OCI-LY1 (cell line): ENCODE results near the gene DOCK3.

ENCODE experiments used
- CTCF ChIP-seq: fragments of 200-600 bp; sonication (generic), shearing (Covaris generic); IDR thresholded peaks from 2 replicates; pipeline ENCODE4 v1.5.1; 2017; ENCODE audit warnings: mild to moderate bottlenecking, antibody characterized with exemption, low read length, moderate library complexity, mixed read lengths
- EZH2 ChIP-seq: fragments of 200-600 bp; sonication (generic), shearing (Covaris generic); IDR thresholded peaks from 2 replicates; pipeline ENCODE4 v1.8.0; 2017; ENCODE audit warnings: borderline replicate concordance, mixed run types, mild to moderate bottlenecking, antibody characterized with exemption, low read length, moderate library complexity, mixed read lengths

GRCh38 chr3:50687127-50687751 is 12.5 kb downstream of the DOCK3 start:
- no peak for TF ChIP-seq CTCF
- TF ChIP-seq EZH2: no peak
